HepG2 (cell line): ENCODE measurements around the gene NDUFAF3. TPM values are rescaled to one million over a fixed set of nuclear protein-coding genes. Genes with fewer than 3 reads are reported as not detected.

Source experiments
- ARNTL ChIP-seq: sonication (generic); formaldehyde crosslinking; IDR thresholded peaks from 2 replicates; pipeline ENCODE4 v1.4.0; 2020; ENCODE audit warnings: mild to moderate bottlenecking, missing genetic modification reagents
- DZIP1 ChIP-seq: sonication (generic); formaldehyde crosslinking; IDR thresholded peaks from 2 replicates; pipeline ENCODE4 v1.5.0; 2020; ENCODE audit warnings: mild to moderate bottlenecking, missing genetic modification reagents
- FOSL1 ChIP-seq: sonication (generic); formaldehyde crosslinking; IDR thresholded peaks from 2 replicates; pipeline ENCODE4 v1.9.0; 2021; ENCODE audit warnings: missing genetic modification reagents, borderline replicate concordance
- GLI4 ChIP-seq: sonication (generic); formaldehyde crosslinking; IDR thresholded peaks from 2 replicates; pipeline ENCODE4 v1.5.1; 2020; ENCODE audit warnings: missing genetic modification reagents, mild to moderate bottlenecking, moderate library complexity, borderline replicate concordance
- HMG20A ChIP-seq: IDR thresholded peaks from 2 replicates; pipeline ENCODE4 v1.6.1; 2016; ENCODE audit warnings: borderline replicate concordance
- JARID2 ChIP-seq: sonication (generic); formaldehyde crosslinking; IDR thresholded peaks from 2 replicates; pipeline ENCODE4 v1.8.1; 2023; ENCODE audit warnings: missing genetic modification reagents, inconsistent platforms; ENCODE audit not compliant: insufficient replicate concordance
- MIER3 ChIP-seq: IDR thresholded peaks from 2 replicates; pipeline ENCODE4 v1.6.1; 2016; ENCODE audit warnings: missing compliant biosample characterization, borderline replicate concordance
- MXD3 ChIP-seq: IDR thresholded peaks from 2 replicates; pipeline ENCODE4 v1.6.1; 2016; ENCODE audit warnings: mild to moderate bottlenecking, missing biosample characterization, missing genetic modification reagents
- MXD4 ChIP-seq: IDR thresholded peaks from 2 replicates; pipeline ENCODE4 v1.6.1; 2016; ENCODE audit warnings: mild to moderate bottlenecking, missing biosample characterization, missing genetic modification reagents
- NCOR1 ChIP-seq: fragments of 200-600 bp; sonication (generic); IDR thresholded peaks from 2 replicates; pipeline ENCODE4 v1.7.0; 2017; ENCODE audit warnings: antibody characterized with exemption, low read length, borderline replicate concordance
- PATZ1 ChIP-seq: sonication (generic); formaldehyde crosslinking; IDR thresholded peaks from 2 replicates; pipeline ENCODE4 v1.4.0; 2020; ENCODE audit warnings: missing genetic modification reagents
- PRPF4 ChIP-seq: fragments of 200-400 bp; formaldehyde crosslinking; IDR thresholded peaks from 2 replicates; pipeline ENCODE4 v1.6.1; 2016; ENCODE audit warnings: low read length, low read depth; ENCODE audit not compliant: poor library complexity, severe bottlenecking
- SSRP1 ChIP-seq: IDR thresholded peaks from 2 replicates; pipeline ENCODE4 v1.6.1; 2016; ENCODE audit warnings: control low read depth
- THYN1 ChIP-seq: sonication (generic); formaldehyde crosslinking; IDR thresholded peaks from 2 replicates; pipeline ENCODE4 v1.8.1; 2023; ENCODE audit warnings: low read depth, mild to moderate bottlenecking, moderate library complexity, missing genetic modification reagents, borderline replicate concordance
- ZBTB20 ChIP-seq: sonication (generic); formaldehyde crosslinking; IDR thresholded peaks from 2 replicates; pipeline ENCODE4 v1.8.1; 2023; ENCODE audit warnings: missing genetic modification reagents, low read depth, mild to moderate bottlenecking, borderline replicate concordance
- ZBTB3 ChIP-seq: sonication (generic); formaldehyde crosslinking; IDR thresholded peaks from 2 replicates; pipeline ENCODE4 v1.4.0; 2020; ENCODE audit warnings: low read depth, mild to moderate bottlenecking, moderate library complexity, missing genetic modification reagents, borderline replicate concordance
- ZFP82 ChIP-seq: sonication (generic); formaldehyde crosslinking; IDR thresholded peaks from 2 replicates; pipeline ENCODE4 v1.5.1; 2020; ENCODE audit warnings: mild to moderate bottlenecking, missing genetic modification reagents, borderline replicate concordance
- ZNF136 ChIP-seq: sonication (generic); formaldehyde crosslinking; IDR thresholded peaks from 2 replicates; pipeline ENCODE4 v1.8.1; 2022; ENCODE audit warnings: low read depth, mild to moderate bottlenecking, moderate library complexity, missing genetic modification reagents
- ZNF18 ChIP-seq: sonication (generic); formaldehyde crosslinking; IDR thresholded peaks from 2 replicates; pipeline ENCODE4 v1.8.0; 2022; ENCODE audit warnings: mild to moderate bottlenecking, missing genetic modification reagents; ENCODE audit not compliant: insufficient replicate concordance
- ZNF326 ChIP-seq: sonication (generic); formaldehyde crosslinking; IDR thresholded peaks from 2 replicates; pipeline ENCODE4 v1.4.0; 2020; ENCODE audit warnings: missing genetic modification reagents, borderline replicate concordance
- ZNF530 ChIP-seq: sonication (generic); formaldehyde crosslinking; IDR thresholded peaks from 2 replicates; pipeline ENCODE4 v1.5.0; 2020; ENCODE audit warnings: low read depth, mild to moderate bottlenecking, missing genetic modification reagents
- ZNF569 ChIP-seq: sonication (generic); formaldehyde crosslinking; IDR thresholded peaks from 2 replicates; pipeline ENCODE4 v1.5.0; 2020; ENCODE audit warnings: mild to moderate bottlenecking, missing genetic modification reagents, moderate library complexity, borderline replicate concordance
- polyA plus RNA-seq, 8 experiments: library from polyadenylated mRNA; depleted of rRNA in 3 of 8; stranded (reverse) in 7 of 8; unstranded in 1 of 8; fragments of >200 nt; fragmentation: Illumina TruSeq in 4 of 8; extraction: Trizol in 4 of 8; gene quantifications; 2 replicates each; pipeline versions ENCODE4 v1.2.1 to v1.2.3, GENCODE V29; 2011 to 2016; ENCODE audit warnings: low read depth in 4 of 8, missing spikeins in 1 of 8, mixed read lengths in 1 of 8; ENCODE audit not compliant: insufficient read depth in 1 of 8
- total RNA-seq, 5 experiments: library from RNA; depleted of rRNA; stranded (reverse); fragments of >200 nt; fragmentation: Illumina TruSeq; extraction: Trizol; gene quantifications; 2 replicates each; pipeline ENCODE4 v1.2.3, GENCODE V29; 2016; ENCODE audit warnings: low read depth in 1 of 5

Gene NDUFAF3
- total and polyA plus RNA-seq, 2 of the 13 experiments (the other 11 are each of a cell fraction or from before 2014, with no cell fraction given) = 39.0 to 50.0 TPM

GRCh38 chr3:49021813-49022687 is at the start of gene NDUFAF3 (continued):
- no peak for TF ChIP-seq ZBTB3
- no peak for TF ChIP-seq DZIP1 (CRISPR knock-in tag)
- TF ChIP-seq PATZ1 (CRISPR knock-in tag) = peak; percentile 59
- peak; percentile 82 for TF ChIP-seq MXD3 (CRISPR knock-in tag)
- TF ChIP-seq SSRP1 (CRISPR knock-in tag) = no peak
- TF ChIP-seq ZNF530 (CRISPR knock-in tag) = no peak
- no peak for TF ChIP-seq ZBTB20 (CRISPR knock-in tag)
- peak; percentile 42; the same call in 1 of the 2 replicates for TF ChIP-seq NCOR1
- no peak for TF ChIP-seq ARNTL
- TF ChIP-seq MXD4 = peak; percentile 61; the same call in 1 of the 2 replicates
- TF ChIP-seq ZNF569 (CRISPR knock-in tag) = no peak
- TF ChIP-seq JARID2 (CRISPR knock-in tag) = no peak
- TF ChIP-seq GLI4 = no peak
- TF ChIP-seq ZNF136 (CRISPR knock-in tag) = no peak; the same call in 1 of the 2 replicates
- no peak for TF ChIP-seq MIER3 (CRISPR knock-in tag)
- no peak for TF ChIP-seq PRPF4
- peak; percentile 52; the same call in 1 of the 2 replicates for TF ChIP-seq ZFP82
- TF ChIP-seq FOSL1 = peak; percentile 47; the same call in 1 of the 2 replicates
- no peak for TF ChIP-seq THYN1
- no peak for TF ChIP-seq ZNF326 (CRISPR knock-in tag)
- no peak for TF ChIP-seq HMG20A (CRISPR knock-in tag)
- peak; percentile 95 for TF ChIP-seq ZNF18
